GM19324 (cell line): ENCODE results near the gene OR3A3.

Source experiments
- ATAC-seq: cut with Tn5 transposase; IDR thresholded peaks from one replicate; pipeline ENCODE4 v1.9.1; 2021; ENCODE audit warnings: mild to moderate bottlenecking, moderate library complexity; ENCODE audit not compliant: unreplicated experiment, low FRiP score

Gene OR3A3

DNA sequence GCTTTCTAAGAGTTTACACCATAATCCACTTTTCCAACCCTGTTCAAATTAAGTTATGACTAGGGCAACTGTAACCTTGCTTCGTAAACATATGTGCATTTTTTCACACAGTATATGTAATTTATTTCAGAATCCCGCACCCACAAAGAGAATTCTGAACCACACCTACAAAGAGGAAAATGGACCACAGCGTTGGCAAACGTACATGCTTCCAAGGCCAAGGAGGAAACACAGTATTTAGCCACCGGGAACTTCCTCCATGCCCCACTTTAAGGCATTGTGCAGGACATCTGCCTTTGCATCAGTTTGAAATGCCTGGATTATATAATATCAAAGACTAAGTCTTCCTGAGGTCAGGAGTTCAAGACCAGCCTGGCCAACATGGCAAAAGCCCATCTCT is 58.4 kb downstream of the OR3A3 start:
- no peak for ATAC-seq

DNA sequence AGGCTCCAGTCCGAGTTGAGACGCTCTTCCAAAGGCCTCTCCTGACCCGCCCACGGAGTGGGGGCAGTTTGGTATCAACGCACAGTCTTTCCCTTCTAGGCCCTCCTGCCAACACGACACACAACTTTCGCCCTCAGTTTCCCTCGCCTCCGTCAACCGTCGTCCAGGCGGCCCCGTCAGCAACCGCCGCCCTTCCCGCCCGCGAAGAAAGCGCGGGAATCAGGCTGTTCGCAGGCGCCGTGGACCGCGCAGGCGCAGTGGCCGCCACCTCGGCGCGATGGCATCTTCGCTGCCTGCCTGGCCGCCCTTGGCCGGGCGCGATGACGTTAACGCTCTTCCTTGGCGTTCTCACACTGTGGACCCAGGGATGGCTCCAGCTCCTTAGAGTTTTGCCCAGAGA is 60.4 kb downstream of the OR3A3 start, which contains the start of gene SPATA22:
Gene SPATA22, minus strand, starts transcription at position 221 of the 400 bp plus-strand sequence. CDS start 2,494 bp downstream, outside the sequence.
- no peak for ATAC-seq

DNA sequence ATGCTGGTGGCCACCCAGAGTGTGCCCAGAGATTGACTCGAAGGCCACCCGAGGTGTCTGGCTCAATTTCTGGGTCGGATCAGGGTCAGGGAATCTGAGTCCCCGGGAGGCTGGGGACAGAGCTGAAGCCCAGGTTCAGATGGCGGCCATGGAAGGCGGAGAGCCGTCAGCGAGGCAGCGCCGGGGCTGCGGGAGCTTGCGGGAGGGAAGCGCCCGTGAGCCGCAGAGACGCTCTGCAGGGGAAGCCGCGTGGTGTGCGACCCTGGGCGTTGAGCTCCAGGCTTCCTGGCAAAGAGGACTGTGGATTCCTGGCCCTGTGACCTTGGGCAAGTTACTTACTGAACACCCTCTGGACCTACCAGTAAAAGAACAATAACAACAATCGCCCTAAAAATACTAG is 61.0 kb downstream of the OR3A3 start:
- ATAC-seq = no peak
